ENCODE measurements around the gene UCK1.
A peak's percentile ranks its signal among the peaks of the same experiment; 100 is the strongest.

The UCK1 gene

GRCh38 chr9:131503626-131504465 lies 27.2 kb downstream of the UCK1 start:
- Histone ChIP-seq H3K27ac (ENCODE audit: low read depth, low read length) (no peak overlapping the region), H3K4me3 (ENCODE audit: insufficient read depth, low read length, poor library complexity, severe bottlenecking) (peak overlapping the region; percentile 84), H3K9me2 (replicated peaks; ENCODE audit: insufficient read depth, low read length) (no peaks in the 10 kb centered on the region), H3K4me2 (ENCODE audit: low read depth, low read length, poor library complexity, severe bottlenecking) (peak overlapping the region; percentile 84), H4K20me1 (ENCODE audit: low read depth, low read length) (no peaks in the 10 kb centered on the region), H2AFZ (ENCODE audit: low read depth, low read length, severe bottlenecking) (peak overlapping the region; percentile 86), H3K79me2 (ENCODE audit: insufficient read depth, low read length) (peaks cover 6% of the 10 kb centered on the region), H3K27me3 (ENCODE audit: low read length) (no peaks in the 10 kb centered on the region), H3K9ac (ENCODE audit: low read length) (peak overlapping the region; percentile 89), H3F3A (ENCODE audit: insufficient read depth) (peaks cover 19% of the 10 kb centered on the region), H3K36me3 (ENCODE audit: low read length) (no peaks in the 10 kb centered on the region), H3K9me3 (ENCODE audit: insufficient read depth, low read length) (no peaks in the 10 kb centered on the region)
- TF ChIP-seq, protein P1, sequence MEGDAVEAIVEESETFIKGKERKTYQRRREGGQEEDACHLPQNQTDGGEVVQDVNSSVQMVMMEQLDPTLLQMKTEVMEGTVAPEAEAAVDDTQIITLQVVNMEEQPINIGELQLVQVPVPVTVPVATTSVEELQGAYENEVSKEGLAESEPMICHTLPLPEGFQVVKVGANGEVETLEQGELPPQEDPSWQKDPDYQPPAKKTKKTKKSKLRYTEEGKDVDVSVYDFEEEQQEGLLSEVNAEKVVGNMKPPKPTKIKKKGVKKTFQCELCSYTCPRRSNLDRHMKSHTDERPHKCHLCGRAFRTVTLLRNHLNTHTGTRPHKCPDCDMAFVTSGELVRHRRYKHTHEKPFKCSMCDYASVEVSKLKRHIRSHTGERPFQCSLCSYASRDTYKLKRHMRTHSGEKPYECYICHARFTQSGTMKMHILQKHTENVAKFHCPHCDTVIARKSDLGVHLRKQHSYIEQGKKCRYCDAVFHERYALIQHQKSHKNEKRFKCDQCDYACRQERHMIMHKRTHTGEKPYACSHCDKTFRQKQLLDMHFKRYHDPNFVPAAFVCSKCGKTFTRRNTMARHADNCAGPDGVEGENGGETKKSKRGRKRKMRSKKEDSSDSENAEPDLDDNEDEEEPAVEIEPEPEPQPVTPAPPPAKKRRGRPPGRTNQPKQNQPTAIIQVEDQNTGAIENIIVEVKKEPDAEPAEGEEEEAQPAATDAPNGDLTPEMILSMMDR (IDR thresholded peaks at IDR 0.05; ENCODE audit: insufficient read depth, low read length, poor library complexity, severe bottlenecking), result no peak
- TF ChIP-seq EZH2phosphoT487 (conservative IDR thresholded peaks at IDR 0.05; ENCODE audit: low read length), result no peak

DNA sequence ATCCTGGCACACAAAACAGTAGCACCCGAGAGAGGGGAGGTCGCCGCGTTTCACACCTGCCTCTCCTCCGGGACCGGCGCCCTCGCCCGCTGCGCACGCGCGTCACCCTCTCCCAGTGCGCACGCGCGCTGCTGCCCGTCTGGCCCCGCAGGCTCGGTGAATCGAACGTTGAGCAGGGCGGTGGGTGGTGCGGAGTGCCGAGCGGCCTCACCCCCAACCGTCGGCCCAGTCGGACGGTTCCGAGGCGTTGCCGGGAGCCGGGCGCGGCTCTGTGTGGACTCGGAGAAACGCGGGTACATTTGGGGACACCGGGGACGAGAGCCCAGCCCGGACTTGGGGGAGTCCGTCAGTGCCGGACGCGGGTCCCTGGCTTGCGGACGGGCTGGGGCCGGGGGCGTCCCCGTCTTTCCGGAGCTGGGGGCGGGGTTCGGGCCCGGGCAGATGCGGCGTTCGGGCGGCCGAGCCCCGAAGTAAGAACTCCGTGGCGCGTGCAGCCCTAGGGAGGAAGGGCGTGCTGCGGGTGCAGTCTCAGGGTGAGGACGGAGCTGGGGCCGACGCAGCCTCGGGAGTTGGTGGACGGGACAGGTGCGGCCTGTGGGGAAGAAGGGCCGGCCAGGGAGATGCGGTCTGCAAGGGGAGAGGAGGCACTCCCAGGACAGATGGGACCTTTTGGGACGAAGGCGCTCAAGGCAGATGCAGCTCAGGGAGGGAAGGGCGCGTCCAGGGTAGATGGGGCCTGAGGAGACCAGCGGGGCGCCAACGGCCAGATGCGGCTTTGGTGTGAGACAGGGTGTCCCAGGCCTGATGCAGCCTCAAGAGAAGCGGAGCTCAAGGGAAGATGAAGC lies 28.1 kb downstream of the UCK1 start, which contains the start of gene POMT1:
POMT1 (plus strand) TSS at position 138 of the 845 bp plus-strand sequence. CDS start 1,301 bp downstream, outside the sequence.
- Histone ChIP-seq H3K4me3 (ENCODE audit: insufficient read depth, low read length, poor library complexity, severe bottlenecking) (peak within 1 kb of the TSS; percentile 84), H3K4me2 (ENCODE audit: low read depth, low read length, poor library complexity, severe bottlenecking) (peak within 1 kb of the TSS; percentile 84), H3K9me2 (replicated peaks; ENCODE audit: insufficient read depth, low read length) (no peaks in the 10 kb centered on the region), H2AFZ (ENCODE audit: low read depth, low read length, severe bottlenecking) (peak within 1 kb of the TSS; percentile 86), H4K20me1 (ENCODE audit: low read depth, low read length) (no peaks in the 10 kb centered on the region), H3K9me3 (ENCODE audit: insufficient read depth, low read length) (no peaks in the 10 kb centered on the region), H3K27ac (ENCODE audit: low read depth, low read length) (peak within 1 kb of the TSS; percentile 49), H3K9ac (ENCODE audit: low read length) (peak within 1 kb of the TSS; percentile 89), H3K79me2 (ENCODE audit: insufficient read depth, low read length) (peaks cover 6% of the 10 kb centered on the region), H3K27me3 (ENCODE audit: low read length) (no peaks in the 10 kb centered on the region), H3F3A (ENCODE audit: insufficient read depth) (peaks cover 22% of the 10 kb centered on the region), H3K36me3 (ENCODE audit: low read length) (no peaks in the 10 kb centered on the region)
- TF ChIP-seq EZH2phosphoT487 (conservative IDR thresholded peaks at IDR 0.05; ENCODE audit: low read length), result no peak
- TF ChIP-seq, protein P1 (IDR thresholded peaks at IDR 0.05; ENCODE audit: insufficient read depth, low read length, poor library complexity, severe bottlenecking), result no peak

GRCh38 chr9:131500939-131501541 lies 30.0 kb downstream of the UCK1 start:
- Histone ChIP-seq H2AFZ (ENCODE audit: low read depth, low read length, severe bottlenecking) (no peak overlapping the region), H3K27me3 (ENCODE audit: low read length) (no peaks in the 10 kb centered on the region), H3F3A (ENCODE audit: insufficient read depth) (peaks cover 26% of the 10 kb centered on the region), H3K27ac (ENCODE audit: low read depth, low read length) (0 out of 2 replicates have a peak overlapping the region, but pooled peaks have one; percentile 18), H3K9ac (ENCODE audit: low read length) (no peak overlapping the region), H3K9me3 (ENCODE audit: insufficient read depth, low read length) (no peaks in the 10 kb centered on the region), H3K4me2 (ENCODE audit: low read depth, low read length, poor library complexity, severe bottlenecking) (no peak overlapping the region), H3K9me2 (replicated peaks; ENCODE audit: insufficient read depth, low read length) (no peaks in the 10 kb centered on the region), H3K36me3 (ENCODE audit: low read length) (no peaks in the 10 kb centered on the region), H3K79me2 (ENCODE audit: insufficient read depth, low read length) (peaks cover 6% of the 10 kb centered on the region), H3K4me3 (ENCODE audit: insufficient read depth, low read length, poor library complexity, severe bottlenecking) (no peak overlapping the region), H4K20me1 (ENCODE audit: low read depth, low read length) (no peaks in the 10 kb centered on the region)
- no peak for TF ChIP-seq EZH2phosphoT487 (conservative IDR thresholded peaks at IDR 0.05; ENCODE audit: low read length)
- TF ChIP-seq, protein P1 (IDR thresholded peaks at IDR 0.05; ENCODE audit: insufficient read depth, low read length, poor library complexity, severe bottlenecking), result no peak
